ENCODE data around the gene RMI1. TPM values are rescaled to one million over a fixed set of nuclear protein-coding genes. Genes with fewer than 3 reads are reported as not detected.
"Not testable (repeated sequence)": the region's sequence is repeated elsewhere in the genome, so short reads cannot be mapped to it uniquely, and the experiment has no call there.

RMI1 gene
- 8.8 and 9.6 TPM in 2 replicates for total RNA-seq (2014; rRNA removed; shearing (Covaris generic))

- DNase-seq (ENCODE audit: low read depth): peak; percentile 99
These were observed at the start of gene RMI1 for GRCh38 chr9:83980395-83981125. Gene RMI1 (plus strand): TSS chr9:83980805. CDS start chr9:84000987, 20,182 bp downstream.

- DNase-seq (ENCODE audit: low read depth): no peak
These were observed 49.7 kb upstream of the RMI1 start for GRCh38 chr9:83930881-83931280.

DNA sequence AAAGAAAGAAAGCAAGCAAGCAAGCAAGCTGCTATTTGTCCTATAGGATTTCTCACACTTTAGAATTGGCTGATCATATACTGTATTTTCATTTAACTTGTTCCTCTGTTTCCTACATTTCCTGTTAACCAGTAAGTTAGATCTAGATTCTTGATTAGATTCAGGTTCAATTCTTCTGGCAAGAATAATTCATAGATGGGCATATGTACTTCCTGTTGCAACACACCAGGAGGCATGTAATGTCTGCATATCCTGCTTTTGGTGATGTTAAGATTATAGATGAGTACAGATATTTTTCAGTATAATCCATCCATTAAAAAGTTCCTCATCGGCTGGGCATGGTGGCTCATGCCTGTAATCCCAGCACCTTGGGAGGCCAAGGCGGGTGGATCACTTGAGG lies 48.6 kb upstream of the RMI1 start:
- DNase-seq (ENCODE audit: low read depth): no peak

DNA sequence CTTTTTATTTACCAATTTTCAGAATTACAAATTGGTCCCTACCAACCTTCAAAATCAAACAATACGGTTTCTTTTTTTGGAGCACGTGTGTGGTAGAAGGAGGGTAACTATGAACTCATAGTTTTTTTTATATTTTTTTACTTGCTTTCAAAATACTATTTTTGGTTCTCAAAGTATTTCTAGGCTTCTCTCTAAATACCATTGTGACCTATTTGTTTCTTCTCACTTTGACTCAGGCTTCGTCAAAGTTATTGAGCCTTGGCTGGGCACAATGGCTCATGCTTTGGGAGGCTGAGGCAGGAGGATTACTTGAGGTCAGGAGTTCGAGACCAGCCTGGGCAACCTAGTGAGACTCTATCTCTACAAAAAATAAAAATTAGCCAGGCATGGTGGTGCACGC lies 47.8 kb upstream of the RMI1 start:
- no peak for DNase-seq (ENCODE audit: low read depth)

GRCh38 chr9:83933790-83934189 lies 46.8 kb upstream of the RMI1 start:
- no peak for DNase-seq (ENCODE audit: low read depth)

DNA sequence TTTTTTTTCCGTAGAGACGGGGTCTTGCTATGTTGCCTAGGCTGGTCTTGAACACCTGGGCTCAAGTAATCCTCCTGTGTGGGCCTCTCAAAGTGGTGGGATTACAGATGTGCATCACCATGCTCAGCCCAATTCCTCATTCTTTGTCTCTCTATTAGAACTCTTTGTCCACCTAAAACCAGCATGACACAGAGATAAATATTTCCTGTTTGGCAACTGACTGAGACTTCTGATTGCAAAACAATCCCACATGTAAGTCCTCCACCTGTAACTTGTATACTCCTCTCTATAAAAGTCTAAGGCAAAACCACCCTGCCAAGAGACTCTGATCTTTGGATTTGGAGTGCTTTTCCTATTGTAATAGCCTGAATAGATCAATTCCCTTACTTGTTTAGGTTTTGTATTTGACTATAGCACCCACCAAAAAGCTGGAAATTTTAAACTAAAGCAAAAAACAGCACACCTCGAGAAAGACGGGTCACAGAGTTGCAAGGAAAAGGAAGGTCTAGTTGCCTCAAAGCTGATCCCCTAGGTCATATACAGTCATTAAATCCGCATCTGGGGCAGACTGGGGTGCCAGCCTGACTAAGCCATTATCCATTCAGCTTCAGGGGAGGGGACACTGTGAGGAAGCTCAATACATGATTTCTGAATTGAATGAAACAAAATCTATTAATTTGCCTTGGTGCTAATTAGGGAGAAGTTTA lies 45.9 kb upstream of the RMI1 start:
- peak; percentile 41 for DNase-seq (ENCODE audit: low read depth)

DNA sequence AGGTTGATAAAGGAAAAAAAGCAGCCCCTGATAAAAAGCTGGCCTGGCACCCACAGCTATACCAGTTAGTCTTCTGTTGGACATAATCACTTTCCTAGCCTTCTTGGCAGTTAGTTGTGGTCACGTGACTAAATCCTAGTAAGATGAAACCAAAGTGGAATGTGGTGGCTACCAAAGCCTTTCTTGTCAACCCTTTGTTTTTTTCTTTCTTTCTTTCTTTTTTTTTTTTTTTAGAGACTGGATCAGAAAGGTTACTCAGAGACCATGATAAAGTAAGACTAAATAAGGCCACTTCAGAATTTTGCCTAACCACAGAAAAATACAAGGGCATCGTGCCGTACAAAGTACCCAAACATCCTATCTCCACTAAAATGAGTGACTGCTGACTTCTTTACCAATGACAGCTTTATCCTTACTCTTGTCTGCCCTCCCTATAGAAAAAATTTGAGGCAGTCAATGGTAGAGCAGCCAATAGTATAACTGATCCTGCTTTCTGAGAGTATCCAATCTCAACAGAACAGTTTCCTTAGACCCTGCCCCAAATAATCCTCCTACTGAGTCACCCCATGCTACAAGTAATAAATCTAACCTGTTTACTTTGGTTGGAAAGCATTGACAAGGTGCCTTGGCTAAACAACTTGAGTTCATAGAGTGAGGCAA lies 45.2 kb upstream of the RMI1 start:
- peak; percentile 78 for DNase-seq (ENCODE audit: low read depth)

GRCh38 chr9:83936523-83936922 lies 44.1 kb upstream of the RMI1 start:
- DNase-seq (ENCODE audit: low read depth): no peak

DNA sequence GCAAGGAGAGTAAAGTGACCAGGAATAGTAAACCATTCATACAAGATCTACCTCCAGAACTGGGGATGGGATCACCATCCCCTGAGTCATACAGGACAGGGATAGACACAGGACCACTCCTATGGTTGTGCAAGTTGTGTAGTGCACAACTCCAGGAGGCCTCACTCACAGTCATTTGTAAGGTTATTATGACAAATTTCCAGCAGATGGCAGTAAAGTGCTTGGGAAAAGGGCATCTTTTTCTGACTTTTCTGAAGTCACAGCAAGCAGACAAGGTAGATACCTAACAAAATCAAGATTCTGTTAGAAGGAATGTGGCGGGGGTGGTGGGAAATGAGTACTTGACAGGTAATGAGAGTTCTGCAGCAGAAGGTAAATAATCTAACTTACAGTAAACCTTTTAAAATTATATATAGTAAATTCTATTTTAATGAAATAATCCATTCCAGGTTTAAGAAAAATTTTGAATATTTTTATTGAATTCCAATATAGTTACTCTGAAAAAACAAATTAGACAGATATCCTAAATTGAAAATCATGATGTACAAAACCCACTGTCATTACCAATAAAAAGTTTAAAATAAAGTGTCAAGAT lies 42.6 kb upstream of the RMI1 start:
- peak; percentile 47 for DNase-seq (ENCODE audit: low read depth)

DNA sequence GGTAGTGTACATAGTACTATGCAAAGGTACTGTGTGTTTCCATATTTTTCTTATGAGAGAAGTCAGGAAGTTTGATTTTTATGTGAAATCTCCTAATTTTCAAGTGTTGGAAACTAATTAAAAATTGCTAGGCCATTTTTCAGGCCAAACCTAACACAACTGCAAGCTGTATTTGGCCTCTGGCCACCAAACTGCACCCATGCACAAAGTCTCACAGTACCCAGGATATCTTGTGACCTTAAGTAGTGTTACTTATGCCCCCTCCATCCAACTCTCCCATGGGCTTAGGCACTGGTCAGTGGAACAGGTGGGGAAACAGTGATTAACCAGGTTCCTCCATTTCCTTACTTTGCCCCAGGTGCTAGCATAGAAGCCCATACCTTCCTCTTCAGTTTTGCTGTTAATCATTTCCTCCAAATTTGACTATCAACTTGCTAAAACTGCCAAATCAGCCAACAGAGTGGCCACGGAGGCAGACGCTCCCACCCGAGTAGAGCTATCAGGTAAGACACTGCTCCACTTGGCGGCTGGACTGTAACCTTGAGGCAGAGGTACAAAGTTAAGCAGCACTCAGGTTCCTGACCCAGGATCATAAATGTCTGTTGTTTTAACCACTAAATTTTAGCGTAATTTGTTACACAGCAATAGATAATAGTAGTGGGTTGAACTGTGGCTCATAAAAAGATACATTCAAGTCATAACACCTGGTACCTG lies 39.9 kb upstream of the RMI1 start:
- no peak for DNase-seq (ENCODE audit: low read depth)

DNA sequence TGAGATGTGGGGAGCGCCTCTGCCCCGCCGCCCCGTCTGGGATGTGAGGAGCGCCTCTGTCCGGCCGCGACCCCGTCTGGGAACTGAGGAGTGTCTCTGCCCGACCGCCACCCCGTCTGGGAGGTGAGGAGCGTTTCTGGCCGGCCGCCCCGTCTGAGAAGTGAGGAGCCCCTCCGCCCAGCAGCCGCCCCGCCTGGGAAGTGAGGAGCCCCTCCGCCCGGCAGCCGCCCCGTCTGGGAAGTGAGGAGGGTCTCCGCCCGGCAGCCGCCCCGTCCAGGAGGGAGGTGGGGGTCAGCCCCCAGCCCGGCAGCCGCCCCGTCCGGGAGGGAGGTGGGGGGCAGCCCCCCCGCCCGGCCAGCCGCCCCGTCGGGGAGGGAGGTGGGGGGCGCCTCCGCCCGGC lies 32.5 kb upstream of the RMI1 start:
- not testable (repeated sequence) for DNase-seq (ENCODE audit: low read depth)

DNA sequence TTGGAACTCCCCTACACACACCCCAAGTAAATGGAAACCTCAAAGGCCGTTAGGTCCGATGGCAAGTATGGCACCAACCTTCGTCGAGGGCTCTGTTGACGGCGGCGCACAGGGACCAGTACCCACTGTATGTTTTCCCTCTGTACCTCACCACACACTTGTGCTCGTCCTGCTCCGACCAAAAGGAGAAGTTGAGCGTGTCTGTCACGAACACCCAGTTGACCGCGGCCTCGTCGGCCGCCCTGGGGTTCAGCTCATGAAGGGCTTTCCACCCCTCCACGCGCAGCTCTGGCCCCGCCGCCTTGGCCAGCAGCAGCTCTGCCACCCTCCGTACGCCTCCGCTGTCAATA lies 24.5 kb upstream of the RMI1 start:
- peak; percentile 13 for DNase-seq (ENCODE audit: low read depth)

GRCh38 chr9:83956436-83957247 lies 24.0 kb upstream of the RMI1 start:
- DNase-seq (ENCODE audit: low read depth): peak; percentile 65

DNA sequence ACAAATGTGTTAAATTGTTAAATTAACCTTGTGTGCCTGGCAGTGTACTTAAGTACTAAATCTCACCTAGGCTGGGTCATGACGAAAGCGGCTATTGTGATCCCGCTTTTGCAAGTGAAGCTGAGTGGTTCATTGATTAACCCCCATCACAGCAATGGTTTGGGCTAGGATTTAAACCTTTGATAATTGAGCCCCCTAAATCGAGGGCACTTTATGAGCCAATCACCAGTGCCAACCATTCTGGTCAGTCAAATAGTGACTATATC lies 23.4 kb upstream of the RMI1 start:
- DNase-seq (ENCODE audit: low read depth): no peak

GRCh38 chr9:83959061-83959460 lies 21.5 kb upstream of the RMI1 start:
- DNase-seq (ENCODE audit: low read depth): peak; percentile 89

DNA sequence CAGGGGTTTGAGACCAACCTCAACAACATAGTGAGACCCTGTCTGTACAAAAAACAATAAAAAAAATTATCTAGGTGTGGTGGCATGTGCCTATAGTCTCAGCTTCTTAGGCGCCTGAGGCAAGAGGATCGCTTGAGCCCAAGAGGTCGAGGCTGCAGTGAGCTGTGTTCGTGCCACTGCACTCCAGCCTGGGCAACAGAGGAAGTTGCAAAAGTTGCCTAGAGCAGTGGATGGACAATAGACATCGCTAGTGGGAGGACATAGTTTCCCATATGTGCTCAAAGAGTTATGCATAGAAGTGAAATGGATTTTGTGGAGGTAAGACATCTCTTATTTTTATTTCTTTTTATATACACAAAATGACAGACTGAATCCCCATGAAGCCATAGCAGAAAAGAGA lies 19.6 kb upstream of the RMI1 start:
- no peak for DNase-seq (ENCODE audit: low read depth)

GRCh38 chr9:83962165-83962564 lies 18.4 kb upstream of the RMI1 start:
- DNase-seq (ENCODE audit: low read depth): peak; percentile 78

- peak; percentile 14 for DNase-seq (ENCODE audit: low read depth)
These were observed 15.6 kb upstream of the RMI1 start for GRCh38 chr9:83964973-83965349.

- DNase-seq (ENCODE audit: low read depth): peak; percentile 13
These were observed 15.0 kb upstream of the RMI1 start for GRCh38 chr9:83965350-83966208.

- no peak for DNase-seq (ENCODE audit: low read depth)
These were observed 14.4 kb upstream of the RMI1 start for GRCh38 chr9:83966209-83966582.

Measured in Daoy (cell line).